GM18499 (cell line): Measurements from ENCODE around the gene C1orf159.

ENCODE experiments used
- ATAC-seq: cut with Tn5 transposase; IDR thresholded peaks from one replicate; pipeline ENCODE4 v1.9.1; 2021; ENCODE audit warnings: moderate number of reproducible peaks; ENCODE audit not compliant: insufficient read depth, unreplicated experiment

Gene C1orf159

DNA sequence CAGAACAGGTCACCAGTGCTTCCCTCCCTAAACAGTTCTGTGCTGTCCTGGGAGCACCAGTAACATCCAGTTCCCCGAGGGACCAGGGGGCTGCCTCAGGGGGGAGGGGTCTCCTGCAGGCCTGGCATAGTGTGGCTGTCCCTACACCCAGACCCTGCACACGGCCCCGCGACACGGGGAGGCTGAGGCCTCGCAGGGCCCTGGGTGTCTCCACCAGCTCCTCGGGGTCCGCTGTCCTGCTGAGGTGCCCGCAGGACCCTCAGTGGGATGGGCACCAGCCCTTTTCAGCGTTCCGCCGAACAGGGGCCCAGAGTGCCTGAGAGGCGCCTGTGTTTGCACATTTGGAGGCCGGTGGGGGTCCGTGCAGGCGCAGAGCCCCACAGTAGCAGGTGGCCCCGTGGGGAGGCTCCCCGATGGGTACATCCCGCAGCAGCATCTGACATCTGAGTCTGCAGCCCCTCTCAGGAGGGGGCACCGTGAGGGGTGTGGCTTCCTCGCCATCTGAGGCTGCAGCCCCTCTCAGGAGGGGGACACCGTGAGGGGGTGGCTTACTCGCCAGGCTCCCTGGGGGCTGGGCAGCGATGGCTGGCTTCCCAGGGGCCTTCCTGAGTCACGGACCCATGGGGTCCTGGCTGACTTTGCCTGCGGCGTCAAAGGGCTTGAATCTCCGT, 18.5 kb upstream of the C1orf159 start:
- no peak for ATAC-seq

DNA sequence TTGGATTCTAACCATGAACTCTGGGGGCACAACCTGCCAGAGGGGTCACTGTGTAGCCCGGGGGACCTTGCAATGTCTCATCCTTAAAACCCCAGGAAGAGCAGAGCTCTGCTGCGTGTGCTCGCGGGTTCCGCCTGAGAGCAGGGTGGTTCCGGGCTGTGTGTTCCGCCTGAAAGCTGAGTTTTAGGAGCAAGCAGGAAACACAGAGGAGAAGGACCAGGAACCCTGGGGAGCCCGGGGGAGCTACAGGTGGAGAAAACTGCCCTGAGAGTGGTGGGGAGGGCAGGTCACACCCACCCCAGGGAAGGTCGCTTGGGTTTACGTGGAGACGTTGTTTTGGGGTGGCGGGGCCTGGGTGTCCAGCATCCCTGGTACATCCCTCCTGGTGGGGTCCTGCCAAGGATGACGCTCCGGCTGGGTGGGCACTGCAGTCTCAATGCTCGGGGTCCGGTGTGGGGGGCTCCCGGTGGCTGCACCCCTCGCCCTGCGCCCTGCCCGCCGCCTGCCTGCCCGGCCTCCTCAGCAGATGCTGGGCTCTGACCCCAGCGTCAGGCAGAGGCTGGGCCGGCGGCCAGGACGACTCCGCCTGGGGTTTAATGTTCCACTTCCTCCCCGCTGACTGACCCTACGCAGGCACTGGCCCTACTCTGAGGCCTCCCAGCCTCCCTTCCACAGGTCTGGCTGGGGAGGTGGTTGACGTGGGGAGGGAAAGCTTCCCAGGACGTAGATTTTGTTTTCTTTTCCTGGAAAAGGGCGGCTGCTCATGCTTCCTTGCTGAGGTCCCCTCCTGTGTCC, 17.3 kb upstream of the C1orf159 start:
- ATAC-seq = no peak

DNA sequence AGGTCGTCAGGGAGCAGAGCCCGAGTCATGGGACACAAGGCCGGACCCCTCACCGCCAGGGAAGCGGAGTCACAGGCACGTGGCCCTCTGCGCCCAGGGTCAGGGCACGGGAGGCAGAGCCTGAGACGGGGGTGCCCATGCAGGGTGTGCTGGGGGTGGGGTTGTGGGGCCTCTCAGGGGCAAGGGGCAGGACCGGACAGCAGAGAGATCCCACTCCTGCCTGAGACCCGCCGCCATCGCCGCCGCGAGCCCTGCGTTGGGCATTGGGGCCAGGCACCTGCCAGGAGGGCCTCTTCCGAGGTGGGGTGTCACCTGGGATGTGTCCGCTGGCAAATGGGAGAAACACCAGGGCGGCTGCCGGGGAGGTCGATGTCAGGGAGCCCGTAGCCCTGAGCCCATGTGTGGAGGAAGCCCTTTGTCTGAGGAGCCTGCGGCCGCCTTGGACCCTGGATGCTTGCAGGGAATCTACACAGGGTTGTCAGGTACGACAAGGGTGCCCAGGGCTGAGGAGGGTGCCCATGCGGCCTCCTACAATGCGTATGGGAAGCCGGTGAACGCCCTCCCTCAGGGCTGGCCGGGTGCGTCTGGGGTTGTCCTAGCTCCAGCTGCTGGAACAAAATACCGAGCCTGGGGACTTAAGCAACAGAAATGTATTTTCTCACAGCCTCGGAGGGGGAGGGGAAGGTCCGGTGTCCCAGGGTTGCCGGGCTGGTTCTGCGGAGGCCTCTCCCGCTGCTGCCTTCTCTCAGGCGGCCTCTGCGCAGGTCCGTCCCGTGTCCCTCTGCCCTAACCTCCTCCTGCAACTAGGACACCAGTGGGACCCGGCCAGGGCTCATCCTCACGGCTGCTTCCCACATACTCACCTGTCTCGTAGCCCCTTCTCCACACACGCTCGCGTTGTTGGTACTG, 16.4 kb upstream of the C1orf159 start:
- no peak for ATAC-seq

DNA sequence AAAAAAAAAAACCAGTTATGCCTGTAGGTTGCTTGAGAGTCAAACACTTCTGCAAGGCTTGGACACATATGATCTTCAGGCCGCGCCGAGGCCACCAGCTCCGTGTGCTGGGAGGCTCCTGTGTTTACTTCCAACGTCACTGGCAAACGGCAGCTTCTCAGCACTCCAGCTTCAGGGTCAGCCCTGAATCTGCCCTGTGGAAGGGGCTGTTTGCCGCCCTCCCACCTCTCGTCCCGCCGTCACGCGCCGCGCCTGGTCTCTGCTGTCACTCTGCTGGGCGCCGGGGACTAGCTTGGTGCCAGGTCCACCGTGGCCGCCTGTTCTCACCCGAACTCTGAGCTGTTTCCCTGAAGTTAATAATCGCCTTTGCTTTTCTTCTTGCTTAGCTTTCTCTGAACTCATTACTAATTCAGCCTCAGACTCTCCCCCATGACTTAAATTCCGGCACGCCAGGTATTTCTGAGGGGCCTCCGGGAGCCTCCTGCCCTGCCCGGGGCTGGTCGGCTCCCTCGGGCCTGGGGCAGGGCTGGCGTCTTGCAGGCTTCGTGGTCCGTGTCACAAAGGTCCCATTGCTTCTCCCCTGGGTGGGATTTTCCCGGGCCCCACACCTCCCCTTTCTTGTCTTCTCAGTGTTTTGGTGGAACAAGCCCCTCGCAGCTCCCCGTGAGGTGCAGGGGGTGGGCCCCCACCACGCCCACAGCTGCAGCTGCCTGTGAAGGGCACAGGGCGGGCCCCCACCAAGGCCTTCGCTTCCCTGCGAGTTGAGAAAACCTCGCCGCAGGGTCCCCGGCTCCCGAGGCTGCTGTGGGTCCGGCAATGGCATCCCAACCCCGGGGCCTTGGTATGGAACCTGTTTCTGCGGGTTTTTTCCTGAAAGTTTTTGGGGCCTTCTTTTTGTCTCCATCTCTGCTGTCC, 14.6 kb upstream of the C1orf159 start:
- ATAC-seq = no peak

DNA sequence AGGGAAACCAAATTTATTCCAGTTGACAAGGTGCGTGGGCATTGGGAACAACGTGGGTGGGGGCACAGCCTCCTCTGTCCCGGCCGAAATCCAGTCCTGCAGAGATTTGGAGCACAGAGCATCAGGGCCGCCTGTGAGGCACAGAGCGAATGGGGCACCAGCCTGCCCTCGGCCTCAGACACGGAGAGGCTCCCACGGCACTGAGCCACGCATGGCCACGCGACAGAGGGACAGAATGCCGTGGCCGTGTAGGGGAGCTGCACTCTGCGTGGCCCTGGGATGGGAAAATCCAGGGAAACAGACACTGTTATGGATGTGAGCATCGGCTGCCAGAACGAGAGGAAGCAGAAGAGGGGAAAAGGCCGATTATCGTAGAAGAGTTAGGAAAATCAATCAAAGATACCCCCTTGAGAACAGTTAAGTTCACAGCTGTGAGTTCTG, 13.5 kb upstream of the C1orf159 start:
- ATAC-seq = no peak

DNA sequence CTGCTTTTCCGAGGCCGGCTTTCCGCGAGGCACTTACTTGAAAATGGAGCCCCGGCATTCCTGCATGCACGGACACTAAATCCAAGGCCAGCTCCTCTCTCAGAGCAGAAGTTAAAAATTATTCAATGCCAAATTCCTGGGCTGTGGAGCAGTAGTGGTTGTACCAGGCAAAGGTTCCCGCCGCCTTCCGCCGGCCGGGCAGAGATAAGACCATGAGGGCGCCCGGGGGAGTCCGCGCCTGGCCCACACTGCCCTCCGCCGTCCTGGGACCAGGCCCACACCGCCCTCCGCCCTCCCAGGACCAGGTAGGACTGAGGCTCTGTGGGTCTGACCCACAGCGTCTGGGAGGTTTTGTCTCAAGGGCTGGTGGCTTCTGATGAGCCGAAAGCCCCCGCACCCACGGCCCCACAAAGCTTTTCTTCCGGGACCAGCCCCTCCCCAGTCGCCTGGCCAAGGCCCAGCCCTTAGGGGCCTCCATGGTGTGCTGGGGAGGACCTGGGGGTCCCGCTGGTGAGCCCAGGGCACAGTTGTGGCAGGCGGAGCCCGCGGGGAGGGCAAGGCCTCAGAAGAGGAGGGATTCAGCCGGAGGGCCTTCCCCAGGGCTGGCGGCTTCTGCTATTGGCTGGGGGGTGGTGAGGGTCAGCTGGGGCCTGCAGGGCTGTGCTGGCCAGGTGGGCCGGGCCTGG, 12.7 kb upstream of the C1orf159 start:
- no peak for ATAC-seq

DNA sequence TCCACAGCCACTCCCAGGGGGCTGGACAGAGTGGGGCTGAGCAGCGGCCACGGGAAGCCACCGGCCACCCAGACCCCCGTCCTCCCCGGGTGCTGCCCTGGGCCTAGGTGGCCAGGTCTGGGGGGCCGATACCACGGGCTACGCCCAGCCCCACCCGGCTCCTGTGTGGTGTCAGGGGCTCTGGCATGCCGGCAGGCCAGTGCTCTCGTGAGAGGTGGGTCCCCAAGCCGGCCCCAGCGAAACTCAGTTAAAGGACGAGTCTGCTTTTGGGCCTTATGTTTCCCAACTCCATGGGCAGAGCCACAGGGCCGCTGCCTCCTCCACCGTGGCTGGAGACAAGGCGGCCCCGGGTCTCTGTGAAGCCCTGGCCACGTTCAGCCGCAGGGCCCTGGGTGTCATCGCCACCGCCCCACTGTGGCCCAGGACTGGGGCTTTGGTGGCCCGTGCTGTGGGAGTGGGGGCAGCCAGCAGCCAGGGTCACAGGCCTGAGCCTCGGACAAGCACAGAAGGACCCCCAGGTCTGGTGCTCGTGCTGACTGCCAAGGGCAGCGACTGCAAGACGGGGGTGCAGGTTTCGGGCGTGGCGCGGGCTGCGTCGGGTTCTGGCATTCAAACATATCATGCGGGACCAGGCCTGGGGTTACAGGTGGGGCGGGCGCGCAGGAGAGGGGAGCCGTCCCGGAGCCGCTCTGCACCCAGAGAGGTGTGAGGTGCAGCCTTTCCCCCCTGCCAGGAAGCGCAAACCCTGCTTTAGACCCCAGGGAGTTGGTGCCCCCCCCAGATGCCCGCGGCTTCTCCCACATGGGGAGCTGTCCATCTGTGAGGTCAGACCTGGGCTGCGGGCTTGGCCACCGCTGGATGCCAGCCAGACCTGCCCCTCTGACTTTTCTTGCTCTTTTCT, 11.9 kb upstream of the C1orf159 start:
- no peak for ATAC-seq

DNA sequence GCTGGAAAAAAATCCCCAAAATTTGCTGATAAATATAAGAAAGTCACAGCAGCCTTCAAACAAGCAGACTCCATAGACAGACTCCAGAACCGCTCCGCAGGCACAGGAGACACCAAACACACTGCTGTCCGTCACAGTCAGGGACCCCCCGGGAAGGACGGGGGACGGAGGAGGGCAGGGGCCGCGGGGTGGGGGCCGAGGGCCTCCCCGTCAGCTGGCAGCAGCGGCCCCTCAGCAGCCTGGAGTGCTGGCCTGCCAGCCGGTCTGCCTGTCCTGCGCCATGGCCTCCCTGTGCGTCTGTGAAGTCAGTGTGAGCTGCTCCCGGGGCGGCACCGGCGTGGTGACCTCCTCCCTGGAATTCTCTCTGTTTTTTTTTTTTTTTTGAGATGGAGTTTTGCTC, 10.1 kb upstream of the C1orf159 start:
- ATAC-seq = no peak

DNA sequence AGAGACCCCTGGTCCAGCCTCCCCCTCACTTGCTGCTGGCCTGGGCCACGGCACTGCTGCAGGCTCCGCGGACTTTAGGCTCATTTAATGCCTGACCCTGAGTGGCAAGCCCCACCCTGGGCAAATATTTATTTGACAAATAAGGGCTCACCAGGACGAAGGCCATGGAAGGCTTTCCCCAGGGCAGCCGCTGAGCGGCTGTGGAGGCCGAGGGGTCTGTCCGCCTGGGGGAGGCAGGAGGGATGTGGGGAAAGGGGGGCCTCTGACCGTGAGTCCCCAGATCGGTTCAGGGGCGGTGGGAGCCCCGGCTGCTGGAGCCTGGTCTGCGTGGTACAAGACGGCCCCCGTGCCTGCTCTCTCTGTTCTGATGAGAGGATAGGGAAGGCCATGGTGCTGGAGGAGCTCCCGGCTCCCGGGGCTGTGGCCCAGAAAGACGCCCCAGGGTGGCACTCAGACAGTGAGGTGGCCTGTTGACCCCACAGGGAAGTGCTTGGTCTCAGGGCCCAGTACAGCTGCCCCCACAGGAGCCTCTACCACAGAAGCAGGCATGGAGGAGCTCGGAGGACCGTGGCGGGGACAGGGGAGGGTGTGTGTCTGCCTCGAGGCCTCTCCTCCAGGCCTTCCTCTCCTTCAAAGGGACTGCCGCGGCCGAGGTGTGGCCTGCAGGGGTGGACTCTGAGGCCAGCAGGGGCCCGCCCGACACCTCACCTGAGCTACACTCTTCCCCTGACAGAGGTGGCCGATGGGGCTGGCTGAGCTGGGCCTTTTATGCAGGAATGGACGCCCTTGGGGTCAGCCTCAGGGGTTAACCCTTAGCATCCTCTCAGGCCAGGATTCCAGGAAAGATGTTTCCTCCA, 9.1 kb upstream of the C1orf159 start:
- ATAC-seq = no peak

DNA sequence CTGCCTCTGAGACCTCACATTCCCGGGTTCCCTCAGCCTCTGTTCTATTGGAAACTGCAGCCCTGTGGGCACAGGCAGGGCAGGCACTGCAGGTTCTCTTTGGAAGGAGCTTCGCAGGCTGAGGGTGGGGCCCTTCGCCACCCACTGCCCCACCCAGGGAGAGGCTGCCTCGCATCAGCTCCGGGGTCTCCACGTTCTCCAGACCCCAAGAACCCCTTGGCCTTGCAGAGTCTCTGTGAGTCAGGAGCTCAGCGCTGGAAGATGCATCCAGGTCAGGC, 8.6 kb upstream of the C1orf159 start:
- ATAC-seq = no peak

DNA sequence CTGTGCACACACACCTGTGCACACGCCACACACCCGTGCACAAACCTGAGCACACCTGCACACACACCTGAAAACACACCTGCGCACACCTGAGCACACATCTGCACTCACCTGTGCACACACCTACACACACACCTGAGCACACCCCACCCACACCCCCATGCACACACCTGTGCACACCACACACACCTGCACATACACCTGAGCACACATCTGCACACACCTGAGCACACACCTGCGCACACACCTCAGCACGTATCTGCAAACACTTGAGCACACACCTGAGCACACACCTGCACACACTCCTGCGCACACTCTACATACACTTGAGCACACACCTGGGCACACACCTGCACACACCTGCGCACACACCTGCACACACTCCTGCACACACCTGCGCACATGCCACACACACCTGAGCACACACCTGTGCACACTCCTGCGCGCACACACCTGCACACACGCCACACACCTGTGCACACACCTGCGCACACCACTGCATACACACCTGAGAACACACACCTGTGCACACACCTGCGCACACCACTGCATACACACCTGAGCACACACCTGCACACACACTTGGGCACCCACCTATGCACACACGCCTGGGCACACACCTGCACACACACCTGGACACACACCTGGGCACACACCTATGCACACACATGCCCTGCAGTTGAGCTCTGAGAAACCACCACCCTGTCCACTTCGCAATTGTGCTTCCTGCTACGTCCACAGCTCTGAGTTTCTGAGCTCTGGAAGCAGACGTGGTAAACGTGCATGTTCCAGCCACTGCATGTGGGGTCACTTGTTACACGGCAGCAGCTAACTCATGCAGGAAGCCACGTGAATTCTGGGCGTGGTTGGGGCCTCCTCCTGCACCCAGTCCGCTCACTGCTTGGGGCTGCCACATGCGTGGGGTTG, 8.0 kb upstream of the C1orf159 start:
- ATAC-seq = no peak

DNA sequence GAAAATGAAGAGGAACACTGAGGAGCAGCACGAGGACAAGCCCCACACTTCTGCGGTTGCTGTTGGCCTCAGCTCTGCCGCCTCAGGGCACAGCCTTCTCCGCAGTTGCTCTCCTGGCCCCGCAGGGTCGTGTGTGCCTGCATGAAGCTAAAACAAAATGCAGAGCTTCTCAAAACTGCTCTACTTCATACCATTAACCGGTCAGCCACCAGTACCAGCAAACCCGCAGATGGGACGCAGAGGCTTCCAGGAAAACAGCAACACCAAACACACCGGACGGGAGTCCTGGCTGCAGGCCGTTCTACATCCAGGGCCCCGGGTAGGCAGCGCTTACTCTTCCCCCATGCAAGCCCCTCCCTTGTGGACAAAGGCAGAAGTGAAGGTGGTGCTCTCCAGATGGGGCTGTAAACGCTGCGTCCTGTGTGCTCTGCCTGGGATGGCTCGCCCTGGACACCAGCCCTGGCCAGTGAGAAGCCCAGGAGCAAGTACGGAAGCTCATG, 7.1 kb upstream of the C1orf159 start:
- no peak for ATAC-seq

DNA sequence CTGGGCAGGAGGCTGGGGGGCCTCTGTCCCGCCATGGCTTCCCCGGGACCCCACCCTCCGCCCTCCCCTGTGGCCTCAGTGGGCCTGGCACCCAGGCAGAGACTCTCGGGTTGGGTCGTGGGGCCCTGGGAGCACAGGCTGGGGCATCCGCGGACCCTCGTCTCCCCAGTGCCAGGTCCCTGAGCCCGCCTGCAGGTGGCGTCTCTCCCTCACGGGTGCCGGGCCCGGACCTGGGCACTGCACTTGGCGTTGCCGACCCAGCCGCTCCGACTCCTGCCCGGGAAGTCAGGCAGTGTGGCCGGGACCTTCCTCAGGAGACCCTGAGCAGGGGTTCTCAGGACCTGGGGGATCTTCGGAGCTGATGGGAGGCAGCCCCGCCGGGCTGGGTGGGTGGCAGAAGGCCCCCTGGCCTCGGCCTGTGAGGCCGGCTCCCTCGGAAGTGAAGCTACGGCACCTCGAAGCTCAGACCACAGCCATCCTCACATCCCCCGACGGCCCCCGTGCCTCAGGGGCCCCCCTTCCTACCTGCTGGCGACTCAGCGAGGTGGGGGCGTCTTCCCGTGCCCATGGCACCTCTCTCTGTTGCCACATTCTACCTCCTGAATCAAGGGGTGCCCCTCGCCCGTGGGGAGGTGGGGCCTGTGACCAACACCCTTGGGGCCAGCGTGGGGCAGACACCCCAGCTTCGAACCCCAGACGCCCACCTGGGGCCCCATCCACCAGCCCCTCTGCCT, 6.4 kb upstream of the C1orf159 start:
- ATAC-seq = no peak

DNA sequence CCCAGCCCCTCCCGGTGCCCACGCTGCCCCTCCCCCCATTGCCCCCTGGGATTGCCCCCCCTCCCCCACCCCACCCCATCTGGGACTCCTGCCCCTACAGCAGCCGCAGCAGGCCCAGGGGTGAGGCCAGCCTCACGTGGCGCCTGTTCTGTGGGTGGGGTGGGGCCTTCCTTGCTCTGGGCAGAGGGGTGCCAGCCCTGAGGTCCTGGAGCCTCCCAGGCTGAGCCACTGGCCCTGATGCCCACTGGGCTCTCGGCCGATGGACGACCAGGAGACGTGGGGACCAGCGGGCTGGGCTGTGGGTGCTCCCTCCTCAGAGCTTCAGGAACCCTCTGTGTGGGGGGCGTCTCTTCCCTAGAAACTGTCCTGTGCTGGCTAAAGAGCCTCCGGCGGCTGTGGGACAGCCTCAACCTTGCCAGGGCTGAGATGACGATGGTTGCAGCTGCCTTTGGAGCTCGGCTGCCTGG, 5.8 kb upstream of the C1orf159 start:
- ATAC-seq = no peak

DNA sequence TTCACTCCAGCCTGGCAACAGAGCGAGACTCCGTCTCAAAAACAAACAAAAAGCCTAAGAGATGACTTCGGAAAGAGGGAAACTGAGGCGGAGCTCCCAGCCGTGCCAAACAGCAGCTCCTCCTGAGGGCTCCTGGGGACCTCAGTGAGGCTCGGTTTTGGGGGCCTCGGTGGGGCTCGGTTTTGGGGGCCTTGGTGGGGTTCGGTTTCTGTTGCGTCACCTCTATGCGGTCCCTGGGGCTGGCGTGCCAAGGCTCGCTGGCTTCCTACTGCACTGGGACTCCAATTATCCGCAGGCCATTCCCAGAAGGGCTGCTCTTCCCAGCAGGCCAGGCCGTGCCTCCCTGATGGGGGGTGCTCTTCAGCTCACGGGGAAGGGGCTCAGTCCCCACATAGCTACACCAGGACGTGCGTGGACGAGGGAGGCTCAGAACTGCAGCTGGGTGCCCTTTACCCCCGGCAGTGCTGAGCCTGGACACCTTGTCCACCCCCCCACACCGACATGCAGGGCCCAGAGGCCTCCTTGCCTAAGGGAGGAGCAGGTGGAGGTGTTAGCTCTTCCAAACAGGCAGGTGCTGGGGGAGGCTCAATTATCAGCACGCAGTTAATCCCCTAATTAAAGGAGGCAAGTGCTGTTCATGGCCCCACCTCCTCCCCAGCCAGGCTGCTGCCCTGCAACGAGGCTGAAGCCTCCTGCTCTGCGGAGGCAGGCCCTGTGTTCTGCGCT, 5.1 kb upstream of the C1orf159 start:
- no peak for ATAC-seq
